ENCODE measurements around the gene MRPS22.
"Not testable (repeated sequence)": the region's sequence is repeated elsewhere in the genome, so short reads cannot be mapped to it uniquely, and the experiment has no call there.

MRPS22 gene

DNA sequence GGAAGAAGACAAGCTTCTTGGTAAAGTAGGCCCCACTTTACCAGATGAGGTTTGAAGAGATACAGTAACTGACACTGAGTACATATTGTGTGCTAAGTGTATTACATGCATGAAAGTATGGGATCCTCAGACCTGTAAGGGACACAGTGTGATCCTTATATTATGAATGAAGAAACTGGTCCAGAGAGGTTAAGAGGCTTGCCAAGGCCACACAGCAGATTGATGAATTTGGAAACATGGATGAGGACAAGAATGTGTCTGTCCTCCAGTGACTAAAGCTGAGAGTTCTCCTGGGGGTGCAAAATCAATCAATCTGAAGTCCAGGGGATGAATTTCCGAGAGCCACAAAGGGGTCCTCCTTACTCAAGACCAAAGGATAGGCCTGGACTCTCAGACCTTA lies 31.4 kb upstream of the MRPS22 start:
- DNase-seq: no peak

- no peak for DNase-seq
These were observed 30.9 kb upstream of the MRPS22 start for GRCh38 chr3:139312959-139313358.

- DNase-seq: no peak
These were observed 29.9 kb upstream of the MRPS22 start for GRCh38 chr3:139313921-139314320.

GRCh38 chr3:139317215-139317614 lies 26.6 kb upstream of the MRPS22 start:
- no peak for DNase-seq

GRCh38 chr3:139317660-139318430 lies 26.0 kb upstream of the MRPS22 start:
- no peak for DNase-seq

- DNase-seq: no peak
These were observed 25.4 kb upstream of the MRPS22 start for GRCh38 chr3:139318431-139318816.

DNA sequence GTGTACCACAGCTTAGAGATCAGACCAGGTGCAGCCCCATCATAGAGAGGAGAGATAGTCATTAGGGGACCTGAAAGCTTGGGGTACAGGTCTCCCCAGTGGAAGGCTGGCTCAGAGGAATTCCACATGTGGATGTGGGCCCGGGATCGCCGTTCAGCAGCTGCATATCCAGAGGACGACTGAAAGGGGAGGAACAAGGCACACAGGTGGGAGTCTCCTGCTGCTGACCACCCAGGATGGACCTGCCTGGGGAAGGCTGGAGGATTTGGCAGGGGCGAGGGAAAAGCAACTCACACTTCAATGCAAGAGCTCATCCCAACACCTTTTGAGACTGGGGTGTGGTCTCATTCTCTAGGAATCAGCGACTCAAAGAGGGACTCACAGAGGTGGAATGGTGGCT lies 25.0 kb upstream of the MRPS22 start:
- no peak for DNase-seq

GRCh38 chr3:139319428-139320402 lies 24.1 kb upstream of the MRPS22 start:
- no peak for DNase-seq

DNA sequence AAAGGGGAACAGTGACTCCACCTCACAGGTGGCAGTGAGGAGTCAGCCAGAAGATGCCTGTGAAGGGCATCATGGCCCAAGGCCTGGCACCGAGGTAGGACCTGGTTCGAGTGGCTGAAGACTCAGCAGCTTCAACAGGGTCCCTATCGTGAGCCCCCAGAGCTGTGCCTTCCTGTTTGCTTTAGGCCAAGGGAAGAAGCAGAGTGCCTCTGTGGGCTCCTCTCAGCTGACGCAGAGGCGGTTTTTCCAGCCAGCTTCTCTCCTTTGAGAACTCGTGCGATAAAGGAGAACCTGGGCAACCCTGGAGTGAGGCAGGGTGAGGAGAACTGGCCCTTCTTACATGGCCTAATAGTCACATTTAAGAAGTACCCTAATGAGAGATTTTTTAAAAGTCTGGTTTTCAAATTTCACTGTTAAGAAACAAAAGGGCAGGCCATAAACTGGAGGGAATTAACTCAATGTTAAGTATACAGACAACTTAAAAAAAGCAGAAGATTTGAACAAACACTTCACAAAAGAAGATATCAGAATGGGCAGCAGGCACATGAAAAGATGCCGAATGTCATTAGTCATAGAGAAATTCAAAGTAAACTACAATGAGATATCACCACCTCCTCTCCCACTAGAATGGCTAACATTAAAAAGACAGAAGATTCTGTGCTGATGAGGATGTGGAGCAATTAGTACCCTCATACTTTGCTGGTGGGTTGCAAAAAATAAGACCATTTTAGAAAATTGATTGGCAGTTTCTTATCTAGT lies 23.1 kb upstream of the MRPS22 start:
- DNase-seq: no peak

- no peak for DNase-seq
These were observed 21.5 kb upstream of the MRPS22 start for GRCh38 chr3:139322346-139322745.

GRCh38 chr3:139323146-139323545 lies 20.7 kb upstream of the MRPS22 start:
- DNase-seq: no peak

DNA sequence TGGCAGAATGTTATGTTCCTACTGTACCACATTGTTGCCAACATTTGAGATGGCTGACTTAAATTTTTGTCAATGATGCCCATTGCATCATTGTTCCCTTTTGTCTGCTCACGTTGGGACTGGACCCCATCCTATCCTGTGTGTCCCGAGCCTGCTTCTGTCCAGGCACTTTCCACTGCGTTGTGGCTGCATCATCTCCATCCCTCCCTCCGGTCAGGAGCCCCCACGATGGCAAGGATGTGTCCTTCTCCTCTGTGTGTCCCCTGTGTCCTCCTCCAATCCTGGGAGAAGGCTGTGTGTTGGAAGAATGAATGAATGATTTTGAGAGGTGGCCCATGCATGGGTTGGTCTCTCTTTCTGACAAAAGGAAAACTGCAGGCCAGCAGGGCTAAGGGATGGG lies 19.4 kb upstream of the MRPS22 start:
- DNase-seq: no peak

- DNase-seq: no peak
These were observed 18.3 kb upstream of the MRPS22 start for GRCh38 chr3:139325551-139325950.

GRCh38 chr3:139326131-139326530 lies 17.7 kb upstream of the MRPS22 start:
- DNase-seq: no peak

- DNase-seq: no peak
These were observed 17.1 kb upstream of the MRPS22 start for GRCh38 chr3:139326707-139327106.

DNA sequence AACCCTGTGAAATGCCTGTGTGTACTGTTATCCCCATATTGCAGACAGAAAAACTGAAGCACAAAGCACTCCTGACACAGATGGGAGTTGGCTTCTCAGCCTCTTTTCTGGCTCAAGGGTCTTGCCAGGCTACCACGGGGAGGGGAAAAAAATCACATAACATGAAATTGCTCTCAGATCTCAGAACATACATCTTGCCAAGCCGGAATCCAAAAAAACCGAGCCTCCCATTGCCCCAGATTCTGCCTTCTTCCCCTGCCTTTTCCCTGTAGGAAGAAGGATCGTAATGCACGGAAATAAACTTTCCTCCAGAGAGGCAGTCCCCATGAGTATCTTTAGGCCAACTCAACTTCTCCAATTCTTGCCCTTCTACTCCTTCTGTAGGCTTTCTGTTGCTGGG lies 16.6 kb upstream of the MRPS22 start:
- DNase-seq: no peak

GRCh38 chr3:139327861-139328260 lies 16.0 kb upstream of the MRPS22 start:
- no peak for DNase-seq

GRCh38 chr3:139328356-139328755 lies 15.5 kb upstream of the MRPS22 start:
- no peak for DNase-seq

GRCh38 chr3:139329364-139329850 lies 14.4 kb upstream of the MRPS22 start:
- peak; percentile 97 for DNase-seq

DNA sequence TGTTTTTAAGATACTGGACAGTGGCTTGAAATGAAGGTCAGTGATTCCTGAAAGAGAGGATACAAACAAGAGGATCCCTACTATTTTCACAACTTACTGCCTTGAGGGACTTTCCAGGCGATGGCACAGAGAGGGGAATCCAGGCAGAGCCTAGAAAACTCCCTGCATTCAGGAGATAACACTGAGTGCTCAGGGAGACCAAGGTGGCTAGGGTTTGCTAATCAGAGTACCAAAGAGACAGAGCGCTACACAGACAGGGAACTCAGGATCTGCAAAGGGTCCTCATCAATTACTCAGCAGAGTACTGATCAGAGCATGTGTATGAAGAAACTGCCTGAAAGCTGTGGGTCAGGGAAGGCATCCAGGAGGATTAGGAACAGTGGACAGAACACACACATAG lies 11.7 kb upstream of the MRPS22 start:
- DNase-seq: no peak

DNA sequence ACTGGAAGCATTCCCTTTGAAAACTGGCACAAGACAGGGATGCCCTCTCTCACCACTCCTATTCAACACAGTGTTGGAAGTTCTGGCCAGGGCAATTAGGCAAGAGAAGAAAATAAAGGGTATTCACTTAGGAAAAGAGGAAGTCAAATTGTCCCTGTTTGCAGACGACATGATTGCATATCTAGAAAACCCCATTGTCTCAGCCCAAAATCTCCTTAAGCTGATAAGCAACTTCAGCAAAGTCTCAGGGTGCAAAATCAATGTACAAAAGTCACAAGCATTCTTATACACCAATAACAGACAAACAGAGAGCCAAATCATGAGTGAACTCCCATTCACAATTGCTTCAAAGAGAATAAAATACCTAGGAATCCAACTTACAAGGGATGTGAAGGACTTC lies 9.1 kb upstream of the MRPS22 start:
- DNase-seq: not testable (repeated sequence)

DNA sequence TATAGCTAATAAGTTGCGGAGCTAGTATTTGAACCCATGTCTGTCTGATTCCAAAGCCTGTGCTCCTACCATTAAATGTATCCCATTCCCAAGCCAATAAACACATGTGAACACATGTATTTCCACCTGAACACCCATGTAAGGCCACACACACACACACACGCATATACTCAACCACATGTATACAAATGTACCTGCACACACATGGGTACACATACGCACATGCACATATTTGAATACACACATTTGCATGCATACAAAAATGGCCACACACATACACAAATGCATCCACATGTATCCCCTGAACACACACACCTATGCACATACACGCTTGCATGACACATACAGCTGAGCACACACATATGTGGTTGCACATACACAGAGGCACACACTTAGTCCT lies 5.4 kb upstream of the MRPS22 start:
- no peak for DNase-seq

All from stimulated activated CD8-positive, alpha-beta memory T cell treated with anti-CD3 and anti-CD28 coated beads, Interleukin-4, amount 100 ng/mL, for 48 hours (primary cell).